Psoas muscle (tissue), 8 donors: Measurements from ENCODE around the gene TCHP. TPM values are rescaled to one million over a fixed set of nuclear protein-coding genes. Genes with fewer than 3 reads are reported as not detected.

ENCODE experiments used
- ATAC-seq, 4 donors: fragments of 200-7000 bp; cut with Tn5 transposase; one replicate each; pipeline ENCODE4 v1.9.1; 2020; ENCODE audit warnings: moderate library complexity in 3 of 4, mild to moderate bottlenecking in 2 of 4
- DNase-seq, 2 donors: peaks; one replicate each; pipeline ENCODE4 v3.0.0-alpha.2; 2020
- H3K27ac ChIP-seq: fragments of 200-600 bp; one replicate; pipeline ENCODE4 v1.8.0; 2022
- H3K27me3 ChIP-seq, 3 donors: fragments of 200-600 bp in 1 of 3; one replicate each; pipeline versions ENCODE4 v1.6.1 to v1.8.0; 2013 to 2022; ENCODE audit warnings: low read length in 2 of 3, mild to moderate bottlenecking in 2 of 3, moderate library complexity in 1 of 3; ENCODE audit not compliant: insufficient read depth in 3 of 3
- H3K36me3 ChIP-seq, 2 donors: fragments of 200-600 bp in 1 of 2; one replicate each; pipeline versions ENCODE4 v1.6.1 to v1.8.0; 2013 to 2022; ENCODE audit warnings: low read depth in 1 of 2, mild to moderate bottlenecking in 1 of 2, moderate library complexity in 1 of 2; ENCODE audit not compliant: insufficient read depth in 1 of 2
- H3K4me1 ChIP-seq: fragments of 200-600 bp; one replicate; pipeline ENCODE4 v1.8.0; 2022
- H3K4me3 ChIP-seq: fragments of 200-600 bp; one replicate; pipeline ENCODE4 v1.8.0; 2022; ENCODE audit warnings: mild to moderate bottlenecking
- H3K9me3 ChIP-seq: fragments of 200-600 bp; one replicate; pipeline ENCODE4 v1.8.0; 2022
- CTCF ChIP-seq: fragments of 200-600 bp; IDR thresholded peaks from one replicate; pipeline ENCODE4 v1.8.0; 2022; ENCODE audit warnings: antibody characterized with exemption
- WGBS, 3 donors: extraction: QIAGEN DNeasy Blood & Tissue Kit; methylation state at CpG; one replicate each; pipeline versions ENCODE4 v1.1.6 to v1.1.7; 2013; 5-methylcytosine and 5-hydroxymethylcytosine counted together
- intact Hi-C, 2 donors: fragments of 100-400 bp; cut with DNase I; formaldehyde crosslinking; loops; one replicate each; pipeline versions ENCODE4 v1.11.0 to v1.14.2; 2022
- polyA plus RNA-seq, 3 donors: library from polyadenylated mRNA; stranded (reverse); fragments of 200-250 nt; gene quantifications; one replicate each; pipeline ENCODE4 v1.2.3, GENCODE V29; 2013
- total RNA-seq, 4 donors: library from RNA; stranded (reverse); fragmentation: NEBNext Ultra II Directional in 2 of 4; extraction: Animal tissue kit (Norgen Biotek cat#: 25700) in 2 of 4; gene quantifications; one replicate each; pipeline versions ENCODE4 v1.2.1 to v1.2.4, GENCODE V29; 2021 to 2023
- donor health status: healthy with polysubstance abuse.
- donor health status: DM: no; HTN: no; CAD: no; lungs with moderate emphysema.
- donor health status: Bipolar disorder and iron deficiency.
- donor health status: healthy.
- donor health status: DM: yes; HTN: yes; CAD: no.
- donor health status: DM: no; HTN: no; CAD: no.
- donor health status: DM: no; HTN: no; CAD: no.
- donor health status: DM: yes; HTN: yes; CAD: no.

The TCHP gene
- total and polyA plus RNA-seq, 7 donors, result 4.5 to 14.8 (median 8.2) TPM

DNA sequence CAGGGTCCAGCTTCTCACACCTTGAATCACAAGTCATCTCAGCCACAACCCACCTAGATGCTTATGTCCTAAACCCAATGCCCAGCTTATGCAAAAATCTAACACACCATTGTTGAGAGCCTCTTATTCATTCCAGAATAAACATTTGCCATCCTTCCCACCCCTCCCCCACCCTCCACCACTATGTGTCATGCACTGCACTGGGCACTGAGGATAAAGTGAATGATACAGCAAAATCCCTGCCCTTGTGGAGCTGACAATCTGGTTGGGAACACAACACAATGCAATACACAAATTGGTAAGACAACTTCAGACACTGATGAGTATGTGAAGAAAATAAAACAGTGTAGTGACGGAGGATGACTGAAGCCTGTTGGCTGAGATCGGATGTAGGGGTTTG, 18.3 kb upstream of the TCHP start:
- no peaks in the 10 kb centered on the region for H3K36me3 ChIP-seq
- H3K27ac ChIP-seq, result no peak overlapping the region
- ATAC-seq, result no peak
- intact Hi-C loops, result no loop called here
- H3K4me1 ChIP-seq, result peaks cover 19% of the 10 kb centered on the region
- TF ChIP-seq CTCF, result no peak
- no peak overlapping the region for H3K4me3 ChIP-seq
- no peaks in the 10 kb centered on the region for H3K9me3 ChIP-seq
- DNase-seq, result no peak
- 80 to 94% (median 90%) methylated on average over 2 of the region's 2 CpGs for WGBS, 3 donors
- no peaks in the 10 kb centered on the region for H3K27me3 ChIP-seq

- no peaks in the 10 kb centered on the region for H3K27me3 ChIP-seq
- no peak for TF ChIP-seq CTCF
- intact Hi-C loops, result no loop called here
- 59 to 75% (median 64%) methylated on average over 4 of the region's 4 CpGs for WGBS, 3 donors
- H3K4me1 ChIP-seq, result peaks cover 16% of the 10 kb centered on the region
- no peak overlapping the region for H3K27ac ChIP-seq
- ATAC-seq (no peak), DNase-seq (no peak)
- no peak overlapping the region for H3K4me3 ChIP-seq
- H3K36me3 ChIP-seq, result no peaks in the 10 kb centered on the region
- no peaks in the 10 kb centered on the region for H3K9me3 ChIP-seq
These were observed 16.6 kb upstream of the TCHP start for GRCh38 chr12:109883461-109883860.

GRCh38 chr12:109885616-109886015, 14.5 kb upstream of the TCHP start:
- Histone ChIP-seq H3K36me3 (no peaks in the 10 kb centered on the region), H3K9me3 (no peaks in the 10 kb centered on the region), H3K4me1 (peaks cover 6% of the 10 kb centered on the region), H3K27me3 (no peaks in the 10 kb centered on the region), H3K4me3 (no peak overlapping the region), H3K27ac (no peak overlapping the region)
- DNase-seq, result no peak
- WGBS, 3 donors, result 80 to 83% (median 82%) methylated on average over 10 of the region's 10 CpGs
- TF ChIP-seq CTCF, result no peak
- no peak for ATAC-seq
- intact Hi-C loops, result no loop called here

DNA sequence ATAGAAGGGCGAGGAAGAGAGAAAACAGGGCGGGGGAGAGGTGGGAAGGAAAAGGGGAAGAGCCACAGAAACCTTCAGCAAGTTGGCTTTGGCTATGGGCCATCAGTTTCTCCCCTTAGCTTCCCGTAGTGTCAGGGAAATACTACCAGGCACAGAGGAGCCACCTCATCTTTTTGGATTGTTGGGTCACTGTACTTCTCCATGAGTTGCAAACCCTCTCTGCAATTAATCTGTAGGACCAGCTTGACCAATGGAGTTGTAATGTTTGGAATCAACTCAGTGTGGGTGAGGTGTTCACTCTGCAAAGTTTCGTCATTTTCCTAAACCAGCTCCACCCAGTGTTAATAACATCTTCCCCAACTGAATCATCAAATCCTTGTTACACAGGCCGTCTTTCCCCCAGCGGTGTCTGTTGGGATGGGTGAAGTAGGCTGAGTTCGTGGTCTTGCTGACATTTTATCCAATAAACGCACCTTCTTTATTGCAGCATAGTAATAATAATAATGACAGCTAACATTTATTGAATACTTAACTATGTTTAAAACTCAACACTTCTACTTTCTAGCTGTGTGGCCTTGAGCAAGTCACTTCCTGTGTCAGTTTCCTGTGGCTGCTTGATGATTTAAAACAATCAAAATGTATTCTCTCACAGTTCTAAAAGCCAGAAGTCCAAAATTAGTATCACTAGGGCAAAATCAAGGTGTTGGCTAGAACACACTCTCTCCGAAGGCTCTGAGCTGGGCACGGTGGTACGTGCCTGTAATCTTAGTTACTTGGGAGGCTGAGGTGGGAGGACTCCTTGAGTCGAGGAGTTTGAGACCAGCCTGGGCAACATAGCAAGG, 11.7 kb upstream of the TCHP start:
- 64 to 71% (median 69%) methylated on average over 12 of the region's 12 CpGs for WGBS, 3 donors
- peak in 3 of 4 donors; percentile 53 to 60 (median 60) for ATAC-seq
- no peaks in the 10 kb centered on the region for H3K36me3 ChIP-seq
- TF ChIP-seq CTCF, result no peak
- H3K27me3 ChIP-seq, result no peaks in the 10 kb centered on the region
- H3K4me3 ChIP-seq, result no peak overlapping the region
- H3K27ac ChIP-seq, result peak overlapping the region; percentile 50
- no peak for DNase-seq
- no peaks in the 10 kb centered on the region for H3K4me1 ChIP-seq
- intact Hi-C loops, result no loop called here
- H3K9me3 ChIP-seq, result no peaks in the 10 kb centered on the region
